Measurements from ENCODE around the gene DIS3L2.

- TF ChIP-seq POLR2A (IDR thresholded peaks at IDR 0.05; ENCODE audit: low read depth, low read length) (no peak), CTCF (conservative IDR thresholded peaks at IDR 0.05; ENCODE audit: low read depth, low read length) (no peak), CEBPB (IDR thresholded peaks at IDR 0.05; ENCODE audit: low read depth, low read length) (no peak), RCOR1 (IDR thresholded peaks at IDR 0.05; ENCODE audit: insufficient replicate concordance, low read length) (no peak), MXI1 (IDR thresholded peaks at IDR 0.05; ENCODE audit: borderline replicate concordance, low read depth, low read length) (no peak), NFE2L2 (IDR thresholded peaks at IDR 0.05; ENCODE audit: low read depth, low read length) (no peak)
These were observed 13.5 kb downstream of the DIS3L2 start for GRCh38 chr2:231975001-231975400.
